ENCODE data around the gene RNF144A.

Gene RNF144A

DNA sequence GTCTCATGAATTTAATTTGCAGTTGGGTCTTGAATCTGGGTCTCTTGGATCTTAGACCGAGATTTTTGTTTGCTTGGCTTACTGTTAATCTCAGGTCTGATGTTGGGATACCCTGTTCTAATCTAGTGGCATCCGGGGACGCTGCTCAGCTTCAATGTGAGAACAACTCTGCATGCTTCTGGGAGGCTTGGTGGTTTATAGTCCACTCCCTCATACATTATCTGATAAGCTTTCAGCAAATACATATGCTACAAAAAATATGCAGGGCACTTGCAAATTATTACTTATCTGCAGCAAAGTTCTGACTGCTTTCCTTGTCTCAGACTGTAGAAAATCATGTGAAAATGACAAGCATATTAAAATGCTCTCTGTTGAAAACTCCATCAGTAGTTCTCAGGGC is 39.4 kb downstream of the RNF144A start:
- TF ChIP-seq EGR1 (IDR thresholded peaks at IDR 0.05) (no peak), YY1 (IDR thresholded peaks at IDR 0.05; ENCODE audit: low read depth) (no peak), USF1 (IDR thresholded peaks at IDR 0.05) (no peak), FOXM1 (IDR thresholded peaks at IDR 0.05; ENCODE audit: borderline replicate concordance, low read depth) (no peak), CEBPB (IDR thresholded peaks at IDR 0.05) (no peak), TCF12 (IDR thresholded peaks at IDR 0.05; ENCODE audit: low read depth) (no peak), EP300 (IDR thresholded peaks at IDR 0.05; ENCODE audit: borderline replicate concordance) (no peak), NFIC (IDR thresholded peaks at IDR 0.05) (no peak), ZBTB7A (IDR thresholded peaks at IDR 0.05; ENCODE audit: low read depth) (no peak), CREB1 (IDR thresholded peaks at IDR 0.05; ENCODE audit: low read depth) (no peak), TEAD4 (IDR thresholded peaks at IDR 0.05) (no peak), RAD21 (IDR thresholded peaks at IDR 0.05; ENCODE audit: low read depth) (no peak), TAF1 (IDR thresholded peaks at IDR 0.05; ENCODE audit: low read depth) (no peak)
- TF ChIP-seq, protein P1, sequence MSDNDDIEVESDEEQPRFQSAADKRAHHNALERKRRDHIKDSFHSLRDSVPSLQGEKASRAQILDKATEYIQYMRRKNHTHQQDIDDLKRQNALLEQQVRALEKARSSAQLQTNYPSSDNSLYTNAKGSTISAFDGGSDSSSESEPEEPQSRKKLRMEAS (IDR thresholded peaks at IDR 0.05) = no peak
- TF ChIP-seq, protein P2, sequence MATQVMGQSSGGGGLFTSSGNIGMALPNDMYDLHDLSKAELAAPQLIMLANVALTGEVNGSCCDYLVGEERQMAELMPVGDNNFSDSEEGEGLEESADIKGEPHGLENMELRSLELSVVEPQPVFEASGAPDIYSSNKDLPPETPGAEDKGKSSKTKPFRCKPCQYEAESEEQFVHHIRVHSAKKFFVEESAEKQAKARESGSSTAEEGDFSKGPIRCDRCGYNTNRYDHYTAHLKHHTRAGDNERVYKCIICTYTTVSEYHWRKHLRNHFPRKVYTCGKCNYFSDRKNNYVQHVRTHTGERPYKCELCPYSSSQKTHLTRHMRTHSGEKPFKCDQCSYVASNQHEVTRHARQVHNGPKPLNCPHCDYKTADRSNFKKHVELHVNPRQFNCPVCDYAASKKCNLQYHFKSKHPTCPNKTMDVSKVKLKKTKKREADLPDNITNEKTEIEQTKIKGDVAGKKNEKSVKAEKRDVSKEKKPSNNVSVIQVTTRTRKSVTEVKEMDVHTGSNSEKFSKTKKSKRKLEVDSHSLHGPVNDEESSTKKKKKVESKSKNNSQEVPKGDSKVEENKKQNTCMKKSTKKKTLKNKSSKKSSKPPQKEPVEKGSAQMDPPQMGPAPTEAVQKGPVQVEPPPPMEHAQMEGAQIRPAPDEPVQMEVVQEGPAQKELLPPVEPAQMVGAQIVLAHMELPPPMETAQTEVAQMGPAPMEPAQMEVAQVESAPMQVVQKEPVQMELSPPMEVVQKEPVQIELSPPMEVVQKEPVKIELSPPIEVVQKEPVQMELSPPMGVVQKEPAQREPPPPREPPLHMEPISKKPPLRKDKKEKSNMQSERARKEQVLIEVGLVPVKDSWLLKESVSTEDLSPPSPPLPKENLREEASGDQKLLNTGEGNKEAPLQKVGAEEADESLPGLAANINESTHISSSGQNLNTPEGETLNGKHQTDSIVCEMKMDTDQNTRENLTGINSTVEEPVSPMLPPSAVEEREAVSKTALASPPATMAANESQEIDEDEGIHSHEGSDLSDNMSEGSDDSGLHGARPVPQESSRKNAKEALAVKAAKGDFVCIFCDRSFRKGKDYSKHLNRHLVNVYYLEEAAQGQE (IDR thresholded peaks at IDR 0.05; ENCODE audit: low read depth) = no peak

DNA sequence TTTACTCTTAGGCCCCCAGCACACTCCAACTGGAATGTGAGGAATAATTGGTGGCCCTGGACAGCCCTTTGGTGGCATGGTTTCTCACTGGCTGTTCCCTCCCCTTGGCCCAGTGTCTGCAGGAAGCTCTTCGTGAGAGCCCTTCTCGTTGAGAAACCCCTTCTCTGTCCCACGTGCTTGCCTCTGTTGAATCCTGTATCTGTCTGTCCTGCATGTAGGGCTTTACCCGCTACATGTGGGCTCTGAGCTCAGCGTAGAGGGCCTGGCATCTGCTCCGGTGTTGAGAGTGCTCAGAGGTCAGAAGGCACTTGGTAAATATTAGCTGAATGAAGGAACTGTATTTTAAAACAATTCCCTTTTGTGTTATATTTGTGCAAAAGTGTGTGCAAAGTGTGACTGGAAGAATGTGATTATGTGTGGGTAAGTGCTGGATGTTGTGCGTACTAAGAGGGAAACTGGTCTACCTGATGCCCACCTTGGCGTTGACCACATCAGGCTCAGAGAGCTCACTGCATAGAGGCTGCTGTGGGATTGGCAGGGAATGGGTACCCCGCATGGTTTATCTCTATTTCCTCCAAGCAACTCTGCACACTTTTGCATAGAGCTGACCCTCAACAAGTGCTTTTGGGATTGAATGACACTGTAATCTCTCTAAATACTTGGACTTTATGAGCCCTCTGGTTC is 40.0 kb downstream of the RNF144A start:
- TF ChIP-seq USF1 (IDR thresholded peaks at IDR 0.05) = no peak
- no peak for TF ChIP-seq EGR1 (IDR thresholded peaks at IDR 0.05)
- TF ChIP-seq, protein P1 (IDR thresholded peaks at IDR 0.05) = no peak
- TF ChIP-seq TCF12 (IDR thresholded peaks at IDR 0.05; ENCODE audit: low read depth) = no peak
- no peak for TF ChIP-seq ZBTB7A (IDR thresholded peaks at IDR 0.05; ENCODE audit: low read depth)
- TF ChIP-seq CREB1 (IDR thresholded peaks at IDR 0.05; ENCODE audit: low read depth) = no peak
- TF ChIP-seq, protein P2 (IDR thresholded peaks at IDR 0.05; ENCODE audit: low read depth) = no peak
- no peak for TF ChIP-seq TAF1 (IDR thresholded peaks at IDR 0.05; ENCODE audit: low read depth)
- TF ChIP-seq CEBPB (IDR thresholded peaks at IDR 0.05) = no peak
- no peak for TF ChIP-seq NFIC (IDR thresholded peaks at IDR 0.05)
- no peak for TF ChIP-seq YY1 (IDR thresholded peaks at IDR 0.05; ENCODE audit: low read depth)
- TF ChIP-seq FOXM1 (IDR thresholded peaks at IDR 0.05; ENCODE audit: borderline replicate concordance, low read depth) = no peak
- TF ChIP-seq TEAD4 (IDR thresholded peaks at IDR 0.05) = no peak
- no peak for TF ChIP-seq EP300 (IDR thresholded peaks at IDR 0.05; ENCODE audit: borderline replicate concordance)
- TF ChIP-seq RAD21 (IDR thresholded peaks at IDR 0.05; ENCODE audit: low read depth) = no peak

DNA sequence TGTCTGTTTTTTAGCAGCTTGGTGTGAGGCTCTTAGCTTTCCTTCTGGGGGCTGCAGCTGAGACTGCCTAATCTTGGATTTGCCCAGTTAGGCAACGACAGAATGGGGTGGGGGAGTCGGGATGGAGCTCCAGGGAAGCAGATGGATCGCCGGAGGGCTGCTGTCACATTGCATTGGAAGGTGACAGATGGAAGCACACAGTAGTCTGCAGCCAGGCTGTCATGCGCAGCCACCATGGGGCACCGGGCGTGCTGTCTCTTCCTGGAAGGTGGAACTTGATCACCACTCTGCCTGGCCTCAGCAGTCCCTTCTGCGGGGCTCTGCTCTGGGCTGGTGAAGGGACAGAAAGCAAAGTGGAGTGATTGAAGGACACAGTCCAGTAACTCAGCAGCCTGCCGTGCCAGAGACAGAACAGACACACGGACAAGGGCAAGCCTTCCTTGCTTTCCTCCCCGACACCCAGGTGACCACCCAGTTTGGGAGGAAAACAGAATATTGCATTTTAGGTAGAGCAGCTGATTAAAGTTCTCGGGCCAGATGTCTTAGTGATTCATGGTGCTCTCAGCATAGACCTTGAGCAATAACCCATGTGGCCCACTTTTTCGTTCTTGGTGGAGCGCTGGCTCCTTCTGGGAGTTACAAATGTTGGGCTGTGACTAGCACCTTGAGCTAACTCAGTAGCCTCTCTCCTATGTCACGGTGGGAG is 40.9 kb downstream of the RNF144A start:
- no peak for TF ChIP-seq USF1 (IDR thresholded peaks at IDR 0.05)
- no peak for TF ChIP-seq NFIC (IDR thresholded peaks at IDR 0.05)
- no peak for TF ChIP-seq EGR1 (IDR thresholded peaks at IDR 0.05)
- no peak for TF ChIP-seq RAD21 (IDR thresholded peaks at IDR 0.05; ENCODE audit: low read depth)
- TF ChIP-seq TCF12 (IDR thresholded peaks at IDR 0.05; ENCODE audit: low read depth) = no peak
- TF ChIP-seq, protein P1 (IDR thresholded peaks at IDR 0.05) = no peak
- TF ChIP-seq TEAD4 (IDR thresholded peaks at IDR 0.05) = no peak
- no peak for TF ChIP-seq TAF1 (IDR thresholded peaks at IDR 0.05; ENCODE audit: low read depth)
- no peak for TF ChIP-seq CREB1 (IDR thresholded peaks at IDR 0.05; ENCODE audit: low read depth)

GRCh38 chr2:6958616-6959235 is 41.5 kb downstream of the RNF144A start:
- no peak for TF ChIP-seq TAF1 (IDR thresholded peaks at IDR 0.05; ENCODE audit: low read depth)
- no peak for TF ChIP-seq YY1 (IDR thresholded peaks at IDR 0.05; ENCODE audit: low read depth)
- no peak for TF ChIP-seq EP300 (IDR thresholded peaks at IDR 0.05; ENCODE audit: borderline replicate concordance)
- no peak for TF ChIP-seq TEAD4 (IDR thresholded peaks at IDR 0.05)
- no peak for TF ChIP-seq TCF12 (IDR thresholded peaks at IDR 0.05; ENCODE audit: low read depth)
- TF ChIP-seq, protein P1 (IDR thresholded peaks at IDR 0.05) = no peak
- no peak for TF ChIP-seq CEBPB (IDR thresholded peaks at IDR 0.05)
- TF ChIP-seq RAD21 (IDR thresholded peaks at IDR 0.05; ENCODE audit: low read depth) = no peak
- no peak for TF ChIP-seq ZBTB7A (IDR thresholded peaks at IDR 0.05; ENCODE audit: low read depth)
- TF ChIP-seq USF1 (IDR thresholded peaks at IDR 0.05) = no peak
- no peak for TF ChIP-seq CREB1 (IDR thresholded peaks at IDR 0.05; ENCODE audit: low read depth)

Measured in Ishikawa (cell line).